Measurements from ENCODE around the gene HOXA3. TPM values are rescaled to one million over a fixed set of nuclear protein-coding genes. Genes with fewer than 3 reads are reported as not detected.

Gene HOXA3
- total RNA-seq, 1 experiment from 2014 or later, result 9.2 TPM

GRCh38 chr7:27172823-27173510 lies 20.6 kb upstream of the HOXA3 start:
- ChIA-PET CTCF (interaction anchor here (0.9 kb wide), 2 partner anchors 12 to 760 kb away, joined by 3 read pairs; no protein-coding TSS in a partner anchor), RAD21 (ENCODE audit: low non-redundant PET in 1 of 2, low total read pairs in 2 of 2, uncharacterized antibody in 2 of 2, unreplicated experiment in 2 of 2) (interaction anchor here in 1 of 2 experiments (1.1 kb wide), 1 partner anchor 58 kb away, joined by 3 read pairs; no protein-coding TSS in a partner anchor), POLR2A (no interaction called here)
- Histone ChIP-seq H3K36me3 (ENCODE audit: control insufficient read depth in 1 of 2, insufficient read depth in 2 of 2, low read length in 2 of 2) (no peaks in the 10 kb centered on the region), H4K20me1 (ENCODE audit: insufficient read depth) (no peaks in the 10 kb centered on the region), H3K4me2 (ENCODE audit: low read length) (peak overlapping the region; percentile 97), H2AFZ (ENCODE audit: low read depth, low read length, poor library complexity, severe bottlenecking) (no peak overlapping the region), H3K4me1 (ENCODE audit: control insufficient read depth in 1 of 2, insufficient read depth in 2 of 2, low read length in 2 of 2) (peaks cover 31 to 57% of the 10 kb centered on the region in 2 experiments), H3K9me2 (ENCODE audit: insufficient read depth) (no peaks in the 10 kb centered on the region), H3K27me3 (ENCODE audit: insufficient read depth, low read length) (no peaks in the 10 kb centered on the region), H3K4me3 (replicated peaks in 1 of 2; ENCODE audit: low read depth in 1 of 2, low read length in 2 of 2) (peak overlapping the region; percentile 66 to 77), H3K9me3 (ENCODE audit: control insufficient read depth in 1 of 2, insufficient read depth in 1 of 2, low read depth in 1 of 2, low read length in 2 of 2) (no peaks in the 10 kb centered on the region), H3K27ac (ENCODE audit: low read depth, low read length) (peak overlapping the region; percentile 91), H3K9ac (ENCODE audit: low read length) (peak overlapping the region; percentile 89), H3K79me2 (ENCODE audit: insufficient read depth, low read length) (peaks cover 69% of the 10 kb centered on the region)
- DNase-seq (ENCODE audit: low read depth, low spot score) (no peak), ATAC-seq (peak; percentile 28)
- BruUV-seq (replicated peaks), result no TSS peak
- intact Hi-C loops (cut with micrococcal nuclease), result no loop called here
- TF ChIP-seq SRF (IDR thresholded peaks at IDR 0.05; ENCODE audit: low read depth) (no peak), REST (IDR thresholded peaks at IDR 0.05; ENCODE audit: low read depth) (no peak), JUND (IDR thresholded peaks at IDR 0.05) (no peak), CEBPB (IDR thresholded peaks at IDR 0.05; ENCODE audit: low read depth) (no peak), ZNF274 (IDR thresholded peaks at IDR 0.05; ENCODE audit: low read depth, low read length) (no peak), POLR2A (IDR thresholded peaks at IDR 0.05; ENCODE audit: borderline replicate concordance, extremely low read depth, insufficient read depth, insufficient read length) (peak; percentile 17), ELF1 (IDR thresholded peaks at IDR 0.05; ENCODE audit: borderline replicate concordance, low read depth) (no peak), ZFX (IDR thresholded peaks at IDR 0.05) (no peak), SIN3A (IDR thresholded peaks at IDR 0.05; ENCODE audit: low read depth) (no peak), RAD21 (IDR thresholded peaks at IDR 0.05; ENCODE audit: low read depth) (no peak), TCF7L2 (IDR thresholded peaks at IDR 0.05; ENCODE audit: borderline replicate concordance, extremely low read depth, insufficient read depth, insufficient read length) (no peak), YY1 (IDR thresholded peaks at IDR 0.05; ENCODE audit: extremely low read depth, insufficient replicate concordance, low read depth, low read length) (no peak), CBX3 (IDR thresholded peaks at IDR 0.05; ENCODE audit: low read depth) (no peak), EZH2 (IDR thresholded peaks at IDR 0.05) (no peak), EGR1 (IDR thresholded peaks at IDR 0.05; ENCODE audit: low read depth) (no peak), CTCF (IDR thresholded peaks at IDR 0.05 in 2 of 3, conservative IDR thresholded peaks at IDR 0.05 in 1 of 3; ENCODE audit: borderline replicate concordance in 1 of 3, insufficient read depth in 1 of 3, low read depth in 2 of 3, low read length in 2 of 3) (no peak), POLR2AphosphoS5 (IDR thresholded peaks at IDR 0.05; ENCODE audit: low read depth, low read length) (peak; percentile 6; the same call in 1 of the 2 replicates), EZH2phosphoT487 (IDR thresholded peaks at IDR 0.05; ENCODE audit: borderline replicate concordance) (no peak)

Measured in HCT116 (cell line).